Calu3 (cell line): Measurements from ENCODE around the gene TEDC1. TPM values are rescaled to one million over a fixed set of nuclear protein-coding genes. Genes with fewer than 3 reads are reported as not detected.

Experiments used
- BruUV-seq: library from RNA; stranded (reverse); fragments of 400-500 nt; replicated peaks from 2 replicates; lab custom pipeline; 2021; lab: Mats Ljungman, UMichigan
- CTCF ChIA-PET: fragments of 300-600 bp; sonication (Branson Sonifier 250); formaldehyde crosslinking; loops from one replicate; lab custom pipeline; 2022; ENCODE audit warnings: antibody characterized with exemption; lab: Charles Lee
- DNase-seq: peaks from one replicate; pipeline ENCODE4 v3.0.0; 2022
- H3K27ac Mint-ChIP-seq: one replicate; pipeline ENCODE4 v1.8.0; 2022; ENCODE audit warnings: mixed read lengths; ENCODE audit not compliant: unreplicated experiment
- H3K27me3 Mint-ChIP-seq: one replicate; pipeline ENCODE4 v1.8.0; 2022; ENCODE audit warnings: mixed read lengths; ENCODE audit not compliant: unreplicated experiment
- H3K36me3 Mint-ChIP-seq: one replicate; pipeline ENCODE4 v1.8.0; 2022; ENCODE audit warnings: mild to moderate bottlenecking, moderate library complexity, mixed read lengths; ENCODE audit not compliant: insufficient read depth, unreplicated experiment
- H3K4me1 Mint-ChIP-seq: one replicate; pipeline ENCODE4 v1.8.0; 2022; ENCODE audit warnings: mild to moderate bottlenecking, low read depth, mixed read lengths; ENCODE audit not compliant: unreplicated experiment
- H3K4me3 Mint-ChIP-seq: one replicate; pipeline ENCODE4 v1.8.0; 2022; ENCODE audit warnings: mild to moderate bottlenecking, low read depth, moderate library complexity, mixed read lengths; ENCODE audit not compliant: unreplicated experiment
- H3K9me3 Mint-ChIP-seq: one replicate; pipeline ENCODE4 v1.8.0; 2022; ENCODE audit warnings: low read depth, mixed read lengths; ENCODE audit not compliant: unreplicated experiment
- CTCF ChIP-seq: fragments of 200-600 bp; IDR thresholded peaks from one replicate; pipeline ENCODE4 v1.8.0; 2022; ENCODE audit warnings: antibody characterized with exemption; ENCODE audit not compliant: unreplicated experiment
- intact Hi-C: fragments of 100-400 bp; cut with micrococcal nuclease; formaldehyde crosslinking; loops from one replicate; pipeline ENCODE4 v1.10.0; 2022; ENCODE audit not compliant: unreplicated experiment
- total RNA-seq: library from RNA; stranded (reverse); gene quantifications from 2 replicates; pipeline ENCODE4 v1.2.3, GENCODE V29; 2022

TEDC1 gene
- total RNA-seq, 1 experiment from 2014 or later = 33.7 TPM

- no peak for TF ChIP-seq CTCF
- Mint-ChIP-seq H3K27ac (no peak overlapping the region), H3K27me3 (no peaks in the 10 kb centered on the region), H3K4me3 (no peak overlapping the region), H3K36me3 (peaks cover 42% of the 10 kb centered on the region), H3K9me3 (no peaks in the 10 kb centered on the region), H3K4me1 (peaks cover 9% of the 10 kb centered on the region)
- DNase-seq = no peak
- intact Hi-C loops = no loop called here
- CTCF ChIA-PET = no interaction called here
- no TSS peak for BruUV-seq
Observed at GRCh38 chr14:105495990-105496830, 5.2 kb downstream of the TEDC1 start.

GRCh38 chr14:105496831-105497591 lies 6.0 kb downstream of the TEDC1 start:
- DNase-seq = no peak
- H3K27me3 Mint-ChIP-seq = peaks cover under 1% of the 10 kb centered on the region

GRCh38 chr14:105497671-105498429 lies 6.8 kb downstream of the TEDC1 start:
- Mint-ChIP-seq H3K4me3 (no peak overlapping the region), H3K27me3 (peaks cover 9% of the 10 kb centered on the region), H3K4me1 (no peaks in the 10 kb centered on the region), H3K9me3 (no peaks in the 10 kb centered on the region), H3K27ac (no peak overlapping the region), H3K36me3 (peaks cover 35% of the 10 kb centered on the region)
- intact Hi-C loops = no loop called here
- CTCF ChIA-PET = interaction anchor here (0.6 kb wide), 1 partner anchor 202 kb away, joined by 3 read pairs; no protein-coding TSS in a partner anchor
- DNase-seq = no peak
- BruUV-seq = no TSS peak
- TF ChIP-seq CTCF = no peak

More at GRCh38 chr14:105496831-105497591, 6.0 kb downstream of the TEDC1 start:
- H3K4me1 Mint-ChIP-seq = peaks cover 2% of the 10 kb centered on the region
- intact Hi-C loops = no loop called here
- H3K36me3 Mint-ChIP-seq = peaks cover 34% of the 10 kb centered on the region
- CTCF ChIA-PET = interaction anchor here (0.6 kb wide), 1 partner anchor 201 kb away, joined by 3 read pairs; no protein-coding TSS in a partner anchor
- no TSS peak for BruUV-seq
- no peak overlapping the region for H3K27ac Mint-ChIP-seq
- H3K9me3 Mint-ChIP-seq = no peaks in the 10 kb centered on the region
- no peak for TF ChIP-seq CTCF
- H3K4me3 Mint-ChIP-seq = no peak overlapping the region
